ENCODE measurements around the gene SMCO4. TPM values are rescaled to one million over a fixed set of nuclear protein-coding genes. Genes with fewer than 3 reads are reported as not detected.
"Not testable (repeated sequence)": the region's sequence is repeated elsewhere in the genome, so short reads cannot be mapped to it uniquely, and the experiment has no call there.

Gene SMCO4
- total RNA-seq, 1 donor from 2014 or later, result 73.5 TPM

DNA sequence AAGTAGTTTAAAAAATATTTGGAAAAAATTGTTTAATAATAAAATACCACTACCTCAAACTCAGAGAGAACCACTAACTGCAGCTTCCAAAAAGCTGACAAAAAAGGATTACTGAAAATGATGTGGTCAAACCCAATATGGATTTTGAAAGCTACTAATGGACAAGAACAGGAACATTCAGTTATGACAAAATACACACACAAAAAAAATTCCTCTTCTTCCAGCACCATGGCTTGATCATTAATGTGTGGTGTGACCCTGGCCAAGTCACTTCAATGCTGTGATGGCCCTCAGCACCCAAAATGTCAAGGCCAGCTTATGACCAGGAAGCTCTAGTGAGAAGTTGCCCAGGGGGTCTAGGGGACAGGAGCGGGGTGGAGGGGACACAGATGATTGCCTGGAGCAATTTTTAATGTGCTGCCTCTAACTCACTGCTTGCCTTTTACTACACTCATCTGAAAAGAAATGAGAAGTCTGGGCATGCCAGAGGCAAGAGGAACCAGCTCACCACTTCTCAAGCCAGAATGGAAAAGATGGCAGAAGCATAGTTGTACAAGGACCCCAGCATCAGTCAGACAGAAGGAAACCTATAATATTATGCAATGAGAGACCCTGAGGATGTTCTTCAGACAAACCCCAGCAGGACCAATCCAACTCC lies 2.2 kb downstream of the SMCO4 start:
- TF ChIP-seq, protein P1, sequence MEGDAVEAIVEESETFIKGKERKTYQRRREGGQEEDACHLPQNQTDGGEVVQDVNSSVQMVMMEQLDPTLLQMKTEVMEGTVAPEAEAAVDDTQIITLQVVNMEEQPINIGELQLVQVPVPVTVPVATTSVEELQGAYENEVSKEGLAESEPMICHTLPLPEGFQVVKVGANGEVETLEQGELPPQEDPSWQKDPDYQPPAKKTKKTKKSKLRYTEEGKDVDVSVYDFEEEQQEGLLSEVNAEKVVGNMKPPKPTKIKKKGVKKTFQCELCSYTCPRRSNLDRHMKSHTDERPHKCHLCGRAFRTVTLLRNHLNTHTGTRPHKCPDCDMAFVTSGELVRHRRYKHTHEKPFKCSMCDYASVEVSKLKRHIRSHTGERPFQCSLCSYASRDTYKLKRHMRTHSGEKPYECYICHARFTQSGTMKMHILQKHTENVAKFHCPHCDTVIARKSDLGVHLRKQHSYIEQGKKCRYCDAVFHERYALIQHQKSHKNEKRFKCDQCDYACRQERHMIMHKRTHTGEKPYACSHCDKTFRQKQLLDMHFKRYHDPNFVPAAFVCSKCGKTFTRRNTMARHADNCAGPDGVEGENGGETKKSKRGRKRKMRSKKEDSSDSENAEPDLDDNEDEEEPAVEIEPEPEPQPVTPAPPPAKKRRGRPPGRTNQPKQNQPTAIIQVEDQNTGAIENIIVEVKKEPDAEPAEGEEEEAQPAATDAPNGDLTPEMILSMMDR (IDR thresholded peaks at IDR 0.05), result no peak
- H3K27ac ChIP-seq, result no peak overlapping the region
- H3K36me3 ChIP-seq, result no peaks in the 10 kb centered on the region
- ATAC-seq, result no peak
- intact Hi-C loops (cut with DNase I), result no loop called here
- no peaks in the 10 kb centered on the region for H3K9me3 ChIP-seq
- no peaks in the 10 kb centered on the region for H3K27me3 ChIP-seq (ENCODE audit: low read depth)
- no peak overlapping the region for H3K4me3 ChIP-seq
- peaks cover 69% of the 10 kb centered on the region for H3K4me1 ChIP-seq
- no peak for DNase-seq

DNA sequence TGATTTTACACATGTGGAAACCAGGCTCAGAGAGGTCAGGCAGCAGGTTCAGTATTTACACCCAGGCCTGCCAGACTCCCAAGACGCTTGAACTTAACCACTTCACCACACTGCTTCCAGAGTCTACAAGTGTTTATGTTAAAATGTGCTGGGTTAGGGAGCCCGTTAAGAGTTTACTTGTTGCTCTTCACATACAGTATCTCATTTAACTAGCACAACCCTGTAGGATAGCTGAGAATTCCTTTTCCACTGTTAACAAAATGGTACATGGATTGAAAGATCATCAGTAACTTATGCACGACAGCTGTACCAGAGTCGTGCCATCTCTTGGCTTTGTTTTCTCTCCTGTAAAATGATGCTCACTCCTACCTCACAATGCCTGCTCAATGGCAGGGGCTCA lies 2.9 kb downstream of the SMCO4 start:
- TF ChIP-seq, protein P1 (IDR thresholded peaks at IDR 0.05), result no peak
- DNase-seq, result no peak
- H3K4me1 ChIP-seq, result peaks cover 69% of the 10 kb centered on the region
- no peaks in the 10 kb centered on the region for H3K36me3 ChIP-seq
- intact Hi-C loops (cut with DNase I), result no loop called here
- H3K4me3 ChIP-seq, result no peak overlapping the region
- H3K9me3 ChIP-seq, result no peaks in the 10 kb centered on the region
- no peak for ATAC-seq
- H3K27me3 ChIP-seq (ENCODE audit: low read depth), result no peaks in the 10 kb centered on the region
- no peak overlapping the region for H3K27ac ChIP-seq

DNA sequence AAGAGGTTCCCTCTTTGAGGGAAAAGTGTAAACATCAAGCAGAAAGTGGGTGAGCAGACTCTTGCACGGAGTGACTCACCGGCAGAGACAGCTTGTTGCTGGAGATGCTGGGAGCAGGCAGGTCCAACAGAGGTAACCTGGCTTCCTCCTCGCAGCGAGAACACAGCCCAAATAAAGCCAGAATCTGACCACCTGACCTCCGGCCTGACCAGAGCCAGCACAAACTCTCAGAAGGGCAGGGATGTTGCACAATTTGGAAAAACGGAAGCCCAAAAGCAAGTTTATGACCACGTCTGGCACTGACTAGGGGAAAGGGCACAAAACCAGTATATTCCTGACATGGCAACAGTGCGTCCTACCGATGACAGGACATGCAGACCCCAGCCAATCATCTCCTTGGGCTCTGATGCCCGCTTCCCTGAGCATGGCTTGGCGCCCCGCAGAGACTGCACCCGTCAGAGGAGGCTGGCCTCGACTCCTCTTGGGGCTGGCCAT lies 5.4 kb downstream of the SMCO4 start:
- Histone ChIP-seq H3K9me3 (no peaks in the 10 kb centered on the region), H3K27ac (peak overlapping the region; percentile 59), H3K4me3 (peak overlapping the region; percentile 28), H3K27me3 (ENCODE audit: low read depth) (no peaks in the 10 kb centered on the region), H3K4me1 (peaks cover 56% of the 10 kb centered on the region), H3K36me3 (no peaks in the 10 kb centered on the region)
- peak; percentile 81 to 84 for ATAC-seq
- DNase-seq, result peak; percentile 74
- TF ChIP-seq, protein P1 (IDR thresholded peaks at IDR 0.05), result no peak
- intact Hi-C loops (cut with DNase I), result no loop called here

DNA sequence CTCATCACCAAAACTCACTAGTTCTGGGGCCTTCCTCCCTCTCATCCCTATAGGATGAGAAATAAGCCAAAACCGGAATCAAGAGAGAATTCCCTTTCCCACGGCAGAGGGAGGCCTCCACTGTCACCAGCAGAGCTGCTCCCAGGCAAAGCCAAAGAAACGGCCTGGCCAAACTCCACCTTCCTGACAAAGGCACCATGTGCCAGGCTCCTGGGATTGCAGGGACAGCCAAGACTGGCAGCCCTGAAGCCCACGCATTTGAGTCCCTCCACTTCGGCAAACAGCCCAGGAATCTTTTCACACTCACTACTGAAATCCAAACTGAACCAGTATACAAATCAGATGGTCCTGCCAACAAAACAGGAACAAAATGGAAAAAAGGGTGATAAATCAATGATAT lies 6.1 kb downstream of the SMCO4 start:
- H3K9me3 ChIP-seq, result no peaks in the 10 kb centered on the region
- TF ChIP-seq, protein P1 (IDR thresholded peaks at IDR 0.05), result no peak
- intact Hi-C loops (cut with DNase I), result no loop called here
- no peaks in the 10 kb centered on the region for H3K36me3 ChIP-seq
- peak in 1 of 2 donors; percentile 7 for ATAC-seq
- peaks cover 53% of the 10 kb centered on the region for H3K4me1 ChIP-seq
- H3K4me3 ChIP-seq, result peak overlapping the region; percentile 28
- no peak for DNase-seq
- no peaks in the 10 kb centered on the region for H3K27me3 ChIP-seq (ENCODE audit: low read depth)
- H3K27ac ChIP-seq, result peak overlapping the region; percentile 59

DNA sequence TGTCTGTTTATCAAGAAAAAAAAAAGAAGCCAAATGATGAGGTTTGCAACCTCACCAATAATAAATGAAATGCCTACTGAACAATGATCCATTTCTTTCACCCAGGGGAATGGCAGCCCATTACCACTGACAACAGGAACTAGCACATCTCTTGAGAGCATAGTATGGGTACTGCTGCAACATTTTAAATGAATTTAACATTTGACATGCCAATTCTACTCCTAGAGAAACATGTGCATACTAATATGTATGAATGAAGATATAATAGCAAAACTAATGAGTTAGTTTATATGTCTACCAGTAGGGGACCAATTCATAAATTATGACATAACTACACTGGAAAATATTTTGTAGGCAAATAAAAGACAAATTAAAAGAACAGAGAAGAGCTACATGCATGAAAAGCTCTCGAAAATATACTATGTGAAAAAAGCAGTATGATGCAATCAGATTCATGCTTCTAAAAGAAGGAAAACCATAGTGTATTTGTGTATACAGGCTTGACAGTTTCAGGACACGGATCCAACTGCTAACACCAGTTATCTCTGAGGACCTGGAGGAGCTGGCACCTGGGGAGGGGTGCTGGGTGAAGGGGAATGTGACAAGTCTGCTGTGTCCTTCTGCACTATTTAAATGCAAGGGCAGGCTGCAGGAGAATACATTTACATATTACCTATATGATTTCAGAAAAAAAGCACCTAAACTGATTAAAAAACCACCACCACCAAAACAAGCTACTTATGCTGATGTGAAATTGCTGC lies 6.9 kb downstream of the SMCO4 start:
- Histone ChIP-seq H3K9me3 (no peaks in the 10 kb centered on the region), H3K27ac (no peak overlapping the region), H3K27me3 (ENCODE audit: low read depth) (no peaks in the 10 kb centered on the region), H3K36me3 (no peaks in the 10 kb centered on the region), H3K4me3 (no peak overlapping the region), H3K4me1 (peaks cover 45% of the 10 kb centered on the region)
- intact Hi-C loops (cut with DNase I), result no loop called here
- ATAC-seq (no peak), DNase-seq (no peak)
- TF ChIP-seq, protein P1 (IDR thresholded peaks at IDR 0.05), result no peak

DNA sequence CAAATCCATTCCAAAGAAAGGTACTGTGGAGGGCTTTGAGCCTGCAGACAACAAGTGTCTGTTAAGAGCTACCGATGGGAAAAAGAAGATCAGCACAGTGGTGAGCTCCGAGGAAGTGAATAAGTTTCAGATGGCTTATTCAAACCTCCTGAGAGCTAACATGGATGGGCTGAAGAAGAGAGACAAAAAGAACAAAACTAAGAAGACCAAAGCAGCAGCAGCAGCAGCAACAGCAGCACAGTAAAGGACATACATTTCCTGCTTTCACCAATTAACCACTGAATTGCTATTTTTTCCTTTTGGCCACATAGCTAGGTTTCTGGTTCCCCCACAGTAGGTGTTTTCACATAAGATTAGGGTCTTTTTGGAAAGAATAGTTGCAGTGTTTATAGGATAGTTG lies 7.6 kb downstream of the SMCO4 start:
- intact Hi-C loops (cut with DNase I); H3K36me3 ChIP-seq; ATAC-seq; H3K27ac ChIP-seq; DNase-seq; H3K9me3 ChIP-seq; H3K27me3 ChIP-seq (ENCODE audit: low read depth); H3K4me3 ChIP-seq: not testable (repeated sequence)
- H3K4me1 ChIP-seq, result peaks cover 42% of the 10 kb centered on the region

Measured in lower lobe of right lung (tissue), 2 donors.